ENCODE data around the gene NPY5R.

Gene NPY5R

DNA sequence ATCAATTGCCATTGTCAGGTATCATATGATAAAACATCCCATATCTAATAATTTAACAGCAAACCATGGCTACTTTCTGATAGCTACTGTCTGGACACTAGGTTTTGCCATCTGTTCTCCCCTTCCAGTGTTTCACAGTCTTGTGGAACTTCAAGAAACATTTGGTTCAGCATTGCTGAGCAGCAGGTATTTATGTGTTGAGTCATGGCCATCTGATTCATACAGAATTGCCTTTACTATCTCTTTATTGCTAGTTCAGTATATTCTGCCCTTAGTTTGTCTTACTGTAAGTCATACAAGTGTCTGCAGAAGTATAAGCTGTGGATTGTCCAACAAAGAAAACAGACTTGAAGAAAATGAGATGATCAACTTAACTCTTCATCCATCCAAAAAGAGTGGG, 7.0 kb downstream of the NPY5R start:
- no peaks in the 10 kb centered on the region for H3K36me3 ChIP-seq (ENCODE audit: control insufficient read depth in 2 of 2, insufficient read depth in 1 of 2, low read length in 2 of 2)
- CTCF ChIA-PET, result no interaction called here
- no peak overlapping the region for H3K4me3 ChIP-seq (ENCODE audit: low read depth, low read length)
- TF ChIP-seq HOXA7 (CRISPR knock-in tag; IDR thresholded peaks at IDR 0.05; ENCODE audit: borderline replicate concordance), result no peak
- no peak for TF ChIP-seq KLF16 (tag by site-specific recombination; IDR thresholded peaks at IDR 0.05)
- no peak for TF ChIP-seq ZNF707 (tag by site-specific recombination; IDR thresholded peaks at IDR 0.05)
- TF ChIP-seq PRDM1 (tag by site-specific recombination; IDR thresholded peaks at IDR 0.05), result no peak
- TF ChIP-seq, protein P1, sequence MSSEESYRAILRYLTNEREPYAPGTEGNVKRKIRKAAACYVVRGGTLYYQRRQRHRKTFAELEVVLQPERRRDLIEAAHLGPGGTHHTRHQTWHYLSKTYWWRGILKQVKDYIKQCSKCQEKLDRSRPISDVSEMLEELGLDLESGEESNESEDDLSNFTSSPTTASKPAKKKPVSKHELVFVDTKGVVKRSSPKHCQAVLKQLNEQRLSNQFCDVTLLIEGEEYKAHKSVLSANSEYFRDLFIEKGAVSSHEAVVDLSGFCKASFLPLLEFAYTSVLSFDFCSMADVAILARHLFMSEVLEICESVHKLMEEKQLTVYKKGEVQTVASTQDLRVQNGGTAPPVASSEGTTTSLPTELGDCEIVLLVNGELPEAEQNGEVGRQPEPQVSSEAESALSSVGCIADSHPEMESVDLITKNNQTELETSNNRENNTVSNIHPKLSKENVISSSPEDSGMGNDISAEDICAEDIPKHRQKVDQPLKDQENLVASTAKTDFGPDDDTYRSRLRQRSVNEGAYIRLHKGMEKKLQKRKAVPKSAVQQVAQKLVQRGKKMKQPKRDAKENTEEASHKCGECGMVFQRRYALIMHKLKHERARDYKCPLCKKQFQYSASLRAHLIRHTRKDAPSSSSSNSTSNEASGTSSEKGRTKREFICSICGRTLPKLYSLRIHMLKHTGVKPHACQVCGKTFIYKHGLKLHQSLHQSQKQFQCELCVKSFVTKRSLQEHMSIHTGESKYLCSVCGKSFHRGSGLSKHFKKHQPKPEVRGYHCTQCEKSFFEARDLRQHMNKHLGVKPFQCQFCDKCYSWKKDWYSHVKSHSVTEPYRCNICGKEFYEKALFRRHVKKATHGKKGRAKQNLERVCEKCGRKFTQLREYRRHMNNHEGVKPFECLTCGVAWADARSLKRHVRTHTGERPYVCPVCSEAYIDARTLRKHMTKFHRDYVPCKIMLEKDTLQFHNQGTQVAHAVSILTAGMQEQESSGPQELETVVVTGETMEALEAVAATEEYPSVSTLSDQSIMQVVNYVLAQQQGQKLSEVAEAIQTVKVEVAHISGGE (tag by site-specific recombination; conservative IDR thresholded peaks at IDR 0.05; ENCODE audit: low read depth), result no peak
- TF ChIP-seq, protein P2, sequence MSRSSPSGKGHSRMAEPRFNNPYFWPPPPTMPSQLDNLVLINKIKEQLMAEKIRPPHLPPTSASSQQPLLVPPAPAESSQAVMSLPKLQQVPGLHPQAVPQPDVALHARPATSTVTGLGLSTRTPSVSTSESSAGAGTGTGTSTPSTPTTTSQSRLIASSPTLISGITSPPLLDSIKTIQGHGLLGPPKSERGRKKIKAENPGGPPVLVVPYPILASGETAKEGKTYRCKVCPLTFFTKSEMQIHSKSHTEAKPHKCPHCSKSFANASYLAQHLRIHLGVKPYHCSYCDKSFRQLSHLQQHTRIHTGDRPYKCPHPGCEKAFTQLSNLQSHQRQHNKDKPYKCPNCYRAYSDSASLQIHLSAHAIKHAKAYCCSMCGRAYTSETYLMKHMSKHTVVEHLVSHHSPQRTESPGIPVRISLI (tag by site-specific recombination; IDR thresholded peaks at IDR 0.05), result no peak
- TF ChIP-seq ZNF202 (tag by site-specific recombination; IDR thresholded peaks at IDR 0.05; ENCODE audit: borderline replicate concordance), result no peak
- TF ChIP-seq, protein P3, sequence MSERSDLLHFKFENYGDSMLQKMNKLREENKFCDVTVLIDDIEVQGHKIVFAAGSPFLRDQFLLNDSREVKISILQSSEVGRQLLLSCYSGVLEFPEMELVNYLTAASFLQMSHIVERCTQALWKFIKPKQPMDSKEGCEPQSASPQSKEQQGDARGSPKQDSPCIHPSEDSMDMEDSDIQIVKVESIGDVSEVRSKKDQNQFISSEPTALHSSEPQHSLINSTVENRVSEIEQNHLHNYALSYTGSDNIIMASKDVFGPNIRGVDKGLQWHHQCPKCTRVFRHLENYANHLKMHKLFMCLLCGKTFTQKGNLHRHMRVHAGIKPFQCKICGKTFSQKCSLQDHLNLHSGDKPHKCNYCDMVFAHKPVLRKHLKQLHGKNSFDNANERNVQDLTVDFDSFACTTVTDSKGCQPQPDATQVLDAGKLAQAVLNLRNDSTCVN (tag by site-specific recombination; optimal IDR thresholded peaks at IDR 0.05), result no peak
- TF ChIP-seq ZNF2 (tag by site-specific recombination; IDR thresholded peaks at IDR 0.05), result no peak
- TF ChIP-seq, protein P4, sequence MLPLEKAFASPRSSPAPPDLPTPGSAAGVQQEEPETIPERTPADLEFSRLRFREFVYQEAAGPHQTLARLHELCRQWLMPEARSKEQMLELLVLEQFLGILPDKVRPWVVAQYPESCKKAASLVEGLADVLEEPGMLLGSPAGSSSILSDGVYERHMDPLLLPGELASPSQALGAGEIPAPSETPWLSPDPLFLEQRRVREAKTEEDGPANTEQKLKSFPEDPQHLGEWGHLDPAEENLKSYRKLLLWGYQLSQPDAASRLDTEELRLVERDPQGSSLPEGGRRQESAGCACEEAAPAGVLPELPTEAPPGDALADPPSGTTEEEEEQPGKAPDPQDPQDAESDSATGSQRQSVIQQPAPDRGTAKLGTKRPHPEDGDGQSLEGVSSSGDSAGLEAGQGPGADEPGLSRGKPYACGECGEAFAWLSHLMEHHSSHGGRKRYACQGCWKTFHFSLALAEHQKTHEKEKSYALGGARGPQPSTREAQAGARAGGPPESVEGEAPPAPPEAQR (tag by site-specific recombination; IDR thresholded peaks at IDR 0.05), result no peak
- no peak for TF ChIP-seq ZNF76 (tag by site-specific recombination; IDR thresholded peaks at IDR 0.05; ENCODE audit: borderline replicate concordance, low read depth)
- TF ChIP-seq ZNF623 (tag by site-specific recombination; IDR thresholded peaks at IDR 0.05), result no peak
- TF ChIP-seq, protein P5, sequence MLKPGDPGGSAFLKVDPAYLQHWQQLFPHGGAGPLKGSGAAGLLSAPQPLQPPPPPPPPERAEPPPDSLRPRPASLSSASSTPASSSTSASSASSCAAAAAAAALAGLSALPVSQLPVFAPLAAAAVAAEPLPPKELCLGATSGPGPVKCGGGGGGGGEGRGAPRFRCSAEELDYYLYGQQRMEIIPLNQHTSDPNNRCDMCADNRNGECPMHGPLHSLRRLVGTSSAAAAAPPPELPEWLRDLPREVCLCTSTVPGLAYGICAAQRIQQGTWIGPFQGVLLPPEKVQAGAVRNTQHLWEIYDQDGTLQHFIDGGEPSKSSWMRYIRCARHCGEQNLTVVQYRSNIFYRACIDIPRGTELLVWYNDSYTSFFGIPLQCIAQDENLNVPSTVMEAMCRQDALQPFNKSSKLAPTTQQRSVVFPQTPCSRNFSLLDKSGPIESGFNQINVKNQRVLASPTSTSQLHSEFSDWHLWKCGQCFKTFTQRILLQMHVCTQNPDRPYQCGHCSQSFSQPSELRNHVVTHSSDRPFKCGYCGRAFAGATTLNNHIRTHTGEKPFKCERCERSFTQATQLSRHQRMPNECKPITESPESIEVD (tag by site-specific recombination; IDR thresholded peaks at IDR 0.05), result no peak
- TF ChIP-seq ZNF629 (tag by site-specific recombination; IDR thresholded peaks at IDR 0.05), result no peak
- H3K4me1 ChIP-seq (ENCODE audit: control insufficient read depth, insufficient read depth, low read length), result no peaks in the 10 kb centered on the region
- POLR2A ChIA-PET, result no interaction called here
- H3K27ac ChIP-seq (ENCODE audit: extremely low read depth, low read depth, low read length), result no peak overlapping the region
- no peaks in the 10 kb centered on the region for H3K9me3 ChIP-seq (ENCODE audit: control insufficient read depth, insufficient read depth, low read depth, low read length)

DNA sequence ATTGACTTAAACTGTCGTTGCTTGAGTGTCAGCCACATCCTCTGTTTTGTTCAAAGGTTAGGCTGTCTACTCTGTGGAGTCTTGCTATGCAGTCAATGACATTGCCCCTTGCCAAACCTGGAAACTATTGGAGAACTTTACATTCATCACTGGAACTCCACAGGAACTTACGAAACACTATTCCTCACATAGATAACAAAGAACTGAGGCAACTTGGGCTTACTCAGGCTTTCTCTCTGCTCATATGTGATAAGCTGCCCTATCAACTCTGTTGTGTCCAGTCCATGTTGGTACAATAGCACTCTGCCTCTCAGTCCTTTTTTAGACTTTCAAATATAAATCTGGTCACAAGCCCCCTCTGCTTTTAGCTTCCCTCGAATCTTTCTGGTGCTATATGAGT, 9.4 kb downstream of the NPY5R start:
- Histone ChIP-seq H3K27ac (ENCODE audit: extremely low read depth, low read depth, low read length) (no peak overlapping the region), H3K4me3 (ENCODE audit: low read depth, low read length) (no peak overlapping the region), H3K36me3 (ENCODE audit: control insufficient read depth in 2 of 2, insufficient read depth in 1 of 2, low read length in 2 of 2) (no peaks in the 10 kb centered on the region), H3K4me1 (ENCODE audit: control insufficient read depth, insufficient read depth, low read length) (no peaks in the 10 kb centered on the region), H3K9me3 (ENCODE audit: control insufficient read depth, insufficient read depth, low read depth, low read length) (no peaks in the 10 kb centered on the region)
- CTCF ChIA-PET, result no interaction called here
- TF ChIP-seq SCRT1 (tag by site-specific recombination; IDR thresholded peaks at IDR 0.05; ENCODE audit: borderline replicate concordance) (no peak), ZNF521 (tag by site-specific recombination; IDR thresholded peaks at IDR 0.05) (no peak), TRIM28 (IDR thresholded peaks at IDR 0.05; ENCODE audit: borderline replicate concordance, low read length) (no peak), ZNF596 (tag by site-specific recombination; IDR thresholded peaks at IDR 0.05) (no peak), ZNF623 (tag by site-specific recombination; IDR thresholded peaks at IDR 0.05) (no peak), ZNF10 (tag by site-specific recombination; IDR thresholded peaks at IDR 0.05) (no peak), ZNF837 (tag by site-specific recombination; IDR thresholded peaks at IDR 0.05) (no peak), ZNF792 (tag by site-specific recombination; IDR thresholded peaks at IDR 0.05) (no peak), SETDB1 (IDR thresholded peaks at IDR 0.05; ENCODE audit: insufficient read length, low read length) (no peak), GLI4 (tag by site-specific recombination; IDR thresholded peaks at IDR 0.05) (no peak)
- TF ChIP-seq, protein P6, sequence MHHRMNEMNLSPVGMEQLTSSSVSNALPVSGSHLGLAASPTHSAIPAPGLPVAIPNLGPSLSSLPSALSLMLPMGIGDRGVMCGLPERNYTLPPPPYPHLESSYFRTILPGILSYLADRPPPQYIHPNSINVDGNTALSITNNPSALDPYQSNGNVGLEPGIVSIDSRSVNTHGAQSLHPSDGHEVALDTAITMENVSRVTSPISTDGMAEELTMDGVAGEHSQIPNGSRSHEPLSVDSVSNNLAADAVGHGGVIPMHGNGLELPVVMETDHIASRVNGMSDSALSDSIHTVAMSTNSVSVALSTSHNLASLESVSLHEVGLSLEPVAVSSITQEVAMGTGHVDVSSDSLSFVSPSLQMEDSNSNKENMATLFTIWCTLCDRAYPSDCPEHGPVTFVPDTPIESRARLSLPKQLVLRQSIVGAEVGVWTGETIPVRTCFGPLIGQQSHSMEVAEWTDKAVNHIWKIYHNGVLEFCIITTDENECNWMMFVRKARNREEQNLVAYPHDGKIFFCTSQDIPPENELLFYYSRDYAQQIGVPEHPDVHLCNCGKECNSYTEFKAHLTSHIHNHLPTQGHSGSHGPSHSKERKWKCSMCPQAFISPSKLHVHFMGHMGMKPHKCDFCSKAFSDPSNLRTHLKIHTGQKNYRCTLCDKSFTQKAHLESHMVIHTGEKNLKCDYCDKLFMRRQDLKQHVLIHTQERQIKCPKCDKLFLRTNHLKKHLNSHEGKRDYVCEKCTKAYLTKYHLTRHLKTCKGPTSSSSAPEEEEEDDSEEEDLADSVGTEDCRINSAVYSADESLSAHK (tag by site-specific recombination; IDR thresholded peaks at IDR 0.05), result no peak
- POLR2A ChIA-PET, result no interaction called here

All from HEK293 (cell line).